GM12878 (cell line): ENCODE results near the gene PLSCR1. TPM values are rescaled to one million over a fixed set of nuclear protein-coding genes. Genes with fewer than 3 reads are reported as not detected.

ENCODE experiments used
- ATAC-seq: fragments of 200-7000 bp; cut with Tn5 transposase; 3 replicates; pipeline ENCODE4 v1.9.1; 2020; ENCODE audit warnings: mild to moderate bottlenecking, moderate library complexity
- BruUV-seq: library from RNA; stranded (reverse); fragments of 400-500 nt; replicated peaks from 2 replicates; lab custom pipeline; 2021; lab: Mats Ljungman, UMichigan
- CTCF ChIA-PET: fragments of 300-600 bp; sonication (Branson Sonifier 250); formaldehyde crosslinking; extraction: SDS; loops from one replicate; lab custom pipeline; 2021; ENCODE audit warnings: inconsistent platforms; lab: Yijun Ruan, JAX
- POLR2A ChIA-PET: fragments of 350-600 bp; formaldehyde crosslinking; extraction: SDS; loops from one replicate; lab custom pipeline; 2021; ENCODE audit warnings: inconsistent platforms; lab: Charles Lee
- RAD21 ChIA-PET: fragments of 300-600 bp; sonication (Branson Sonifier 250); formaldehyde crosslinking; loops from one replicate; lab custom pipeline; 2023; ENCODE audit warnings: antibody characterized with exemption; ENCODE audit not compliant: unreplicated experiment; lab: Charles Lee
- SMC1A ChIA-PET: fragments of 300-600 bp; sonication (Branson Sonifier 250); formaldehyde crosslinking; loops from one replicate; lab custom pipeline; 2023; ENCODE audit not compliant: unreplicated experiment, uncharacterized antibody; lab: Charles Lee
- DNase-seq: peaks from one replicate; pipeline ENCODE4 v3.0.0-alpha.2; 2011; ENCODE audit warnings: low read depth, low spot score
- FAIRE-seq: peaks from 3 replicates; lab custom pipeline; 2011; peaks lifted over from hg19 to GRCh38; lab: Jason Lieb, UNC
- H2AFZ ChIP-seq: 2 replicates; pipeline ENCODE4 v1.6.0; 2011; ENCODE audit warnings: low read depth, low read length, control low read depth; ENCODE audit not compliant: control insufficient read depth
- H3K27ac ChIP-seq: 2 replicates; pipeline ENCODE4 v1.5.1; 2011; ENCODE audit warnings: control low read depth; ENCODE audit not compliant: control insufficient read depth, insufficient read depth
- H3K27me3 ChIP-seq, 2 experiments: replicated peaks in 1 of 2; 2 replicates each; pipeline versions ENCODE4 v1.6.0 to v1.6.1; 2011; ENCODE audit warnings: low read length in 1 of 2; ENCODE audit not compliant: control insufficient read depth in 2 of 2, insufficient read depth in 2 of 2
- H3K36me3 ChIP-seq, 2 experiments: 2 replicates each; pipeline ENCODE4 v1.5.1; 2011; ENCODE audit warnings: low read length in 1 of 2; ENCODE audit not compliant: control insufficient read depth in 2 of 2, insufficient read depth in 2 of 2
- H3K4me1 ChIP-seq: 2 replicates; pipeline ENCODE4 v1.6.1; 2011; ENCODE audit warnings: mild to moderate bottlenecking, low read length, moderate library complexity, mixed read lengths; ENCODE audit not compliant: control insufficient read depth, insufficient read depth
- H3K4me2 ChIP-seq: 2 replicates; pipeline ENCODE4 v1.6.0; 2011; ENCODE audit warnings: control low read depth; ENCODE audit not compliant: control insufficient read depth, insufficient read depth
- H3K4me3 ChIP-seq: fragments of 200-600 bp; sonication (generic); 2 replicates; pipeline ENCODE4 v1.5.1; 2016
- H3K79me2 ChIP-seq: 2 replicates; pipeline ENCODE4 v1.6.0; 2011; ENCODE audit warnings: low read length; ENCODE audit not compliant: control insufficient read depth, insufficient read depth
- H3K9ac ChIP-seq: 2 replicates; pipeline ENCODE4 v1.8.0; 2011; ENCODE audit warnings: low read length, control low read depth, mixed read lengths; ENCODE audit not compliant: control insufficient read depth, insufficient read depth
- H3K9me3 ChIP-seq: replicated peaks from 3 replicates; pipeline ENCODE4 v1.5.1; 2011; ENCODE audit warnings: mild to moderate bottlenecking, low read length; ENCODE audit not compliant: control insufficient read depth, insufficient read depth
- H4K20me1 ChIP-seq: 2 replicates; pipeline ENCODE4 v1.6.0; 2011; ENCODE audit not compliant: control insufficient read depth, insufficient read depth
- CTCF ChIP-seq, 3 experiments: IDR thresholded peaks in 2 of 3; conservative IDR thresholded peaks in 1 of 3; 2 replicates each; pipeline ENCODE4 v1.5.1; 2011; ENCODE audit warnings: low read depth in 3 of 3, low read length in 3 of 3, mild to moderate bottlenecking in 3 of 3, control low read depth in 2 of 3, moderate library complexity in 2 of 3, inconsistent platforms in 1 of 3, mixed read lengths in 1 of 3; ENCODE audit not compliant: control insufficient read depth in 2 of 3, insufficient read depth in 1 of 3; ENCODE audit errors: extremely low read depth in 1 of 3
- E4F1 ChIP-seq: fragments of 450-650 bp; IDR thresholded peaks from 2 replicates; pipeline ENCODE4 v1.6.1; 2018; ENCODE audit warnings: borderline replicate concordance, mild to moderate bottlenecking; ENCODE audit not compliant: partially characterized antibody
- ETV6 ChIP-seq, 2 experiments: fragments of 450-650 bp in 1 of 2; IDR thresholded peaks in 1 of 2; conservative IDR thresholded peaks in 1 of 2; 2 replicates each; pipeline ENCODE4 v1.6.1; 2014; ENCODE audit warnings: antibody characterized with exemption in 1 of 2, borderline replicate concordance in 1 of 2, low read depth in 1 of 2, mild to moderate bottlenecking in 1 of 2, moderate library complexity in 1 of 2
- EZH2 ChIP-seq: IDR thresholded peaks from 2 replicates; pipeline ENCODE4 v1.6.1; 2012; ENCODE audit warnings: low read depth, mild to moderate bottlenecking, control low read depth, inconsistent platforms, low read length, borderline replicate concordance; ENCODE audit not compliant: control insufficient read depth
- IKZF2 ChIP-seq, 2 experiments: fragments of 450-650 bp; IDR thresholded peaks; 2 replicates each; pipeline ENCODE4 v1.6.1; 2017; ENCODE audit warnings: mild to moderate bottlenecking in 2 of 2, moderate library complexity in 2 of 2
- NRF1 ChIP-seq: conservative IDR thresholded peaks from 2 replicates; pipeline ENCODE4 v1.6.1; 2011; ENCODE audit warnings: mild to moderate bottlenecking, low read depth, low read length, improper control_type of control experiment
- RAD21 ChIP-seq: IDR thresholded peaks from 2 replicates; pipeline ENCODE4 v1.6.1; 2011; ENCODE audit warnings: mild to moderate bottlenecking, low read depth, low read length, moderate library complexity; ENCODE audit not compliant: insufficient read depth
- RBBP5 ChIP-seq: fragments of 200-600 bp; sonication (generic); conservative IDR thresholded peaks from 2 replicates; pipeline ENCODE4 v1.6.1; 2016
- RCOR1 ChIP-seq: conservative IDR thresholded peaks from 2 replicates; pipeline ENCODE4 v1.6.1; 2012; ENCODE audit warnings: low read depth, low read length, improper control_type of control experiment
- SUZ12 ChIP-seq: fragments of 200-600 bp; sonication (generic); IDR thresholded peaks from one replicate; pipeline ENCODE4 v1.6.1; 2018; ENCODE audit warnings: antibody characterized with exemption, mild to moderate bottlenecking; ENCODE audit not compliant: unreplicated experiment
- USF1 ChIP-seq: IDR thresholded peaks from 2 replicates; pipeline ENCODE4 v1.6.1; 2011; ENCODE audit warnings: borderline replicate concordance, low read depth, mild to moderate bottlenecking, moderate library complexity, mixed read lengths, low read length; ENCODE audit not compliant: insufficient read depth; ENCODE audit errors: extremely low read length
- WRNIP1 ChIP-seq: IDR thresholded peaks from 2 replicates; pipeline ENCODE4 v1.6.1; 2011; ENCODE audit warnings: low read depth, low read length, improper control_type of control experiment, borderline replicate concordance
- YBX1 ChIP-seq: fragments of 450-650 bp; IDR thresholded peaks from 2 replicates; pipeline ENCODE4 v1.6.1; 2016; ENCODE audit warnings: antibody characterized with exemption
- ZBTB11 ChIP-seq: fragments of 450-650 bp; formaldehyde crosslinking; IDR thresholded peaks from 2 replicates; pipeline ENCODE4 v1.5.0; 2022; ENCODE audit warnings: mild to moderate bottlenecking, missing genetic modification characterization
- WGBS: methylation state at CpG from one replicate; pipeline ENCODE4 v1.1.6; 2016; ENCODE audit warnings: low lambda C conversion rate; ENCODE audit not compliant: insufficient replicate concordance, insufficient coverage; ENCODE audit errors: missing lambda C conversion rate; 5-methylcytosine and 5-hydroxymethylcytosine counted together
- in situ Hi-C: fragments of 300-500 bp; cut with MboI; formaldehyde crosslinking; loops from 9 replicates; pipeline ENCODE4 v1.14.3; 2018; ENCODE audit warnings: mixed read lengths
- intact Hi-C: fragments of 100-400 bp; cut with micrococcal nuclease; formaldehyde crosslinking; loops from one replicate; pipeline ENCODE4 v1.14.2; 2022; ENCODE audit not compliant: unreplicated experiment
- polyA plus RNA-seq, 11 experiments: library from polyadenylated mRNA; depleted of rRNA in 4 of 11; unstranded in 6 of 11; stranded (reverse) in 5 of 11; fragments of >200 nt; fragmentation: Nextera tagmentation in 4 of 11; fragmentation: Illumina TruSeq in 1 of 11; extraction: Ambion mirVana in 4 of 11; extraction: Trizol in 1 of 11; gene quantifications; 1 replicate in 1 of 11; 2 replicates in 10 of 11; pipeline versions ENCODE4 v1.2.1 to v1.2.3, GENCODE V29; 2011 to 2016; ENCODE audit warnings: inconsistent platforms in 2 of 11, missing spikeins in 2 of 11, low read depth in 1 of 11
- total RNA-seq, 4 experiments: library from RNA; depleted of rRNA in 3 of 4; stranded (reverse); fragments of >200 nt in 3 of 4; fragmentation: Illumina TruSeq in 1 of 4; extraction: Trizol in 1 of 4; gene quantifications; 2 replicates each; pipeline versions ENCODE4 v1.2.1 to v1.2.3, GENCODE V29; 2013 to 2021

The PLSCR1 gene
- total and polyA plus RNA-seq, 10 of the 15 experiments (the other 5 are each of a cell fraction or from before 2014, with no cell fraction given): 35.4 to 77.8 (median 41.1) TPM

GRCh38 chr3:146532406-146532805 lies 12.0 kb downstream of the PLSCR1 start:
- FAIRE-seq: no peak
- Histone ChIP-seq H3K27me3 (no peaks in the 10 kb centered on the region), H3K27ac (no peak overlapping the region), H3K36me3 (peaks cover 0 to 7% of the 10 kb centered on the region in 2 experiments; a peak in 2 of 4 replicates), H3K4me1 (no peaks in the 10 kb centered on the region), H2AFZ (no peak overlapping the region), H3K9ac (no peak overlapping the region), H3K4me2 (no peak overlapping the region), H3K4me3 (no peak overlapping the region), H3K79me2 (peaks cover 5% of the 10 kb centered on the region), H3K9me3 (no peaks in the 10 kb centered on the region), H4K20me1 (no peaks in the 10 kb centered on the region)
- ChIA-PET CTCF (interaction anchor here (0.7 to 1.5 kb wide), 4 partner anchors 9 to 49 kb away, joined by 3 to 5 read pairs (median 4); partner anchors contain the start of gene PLSCR1), SMC1A (interaction anchor here (1.0 to 2.9 kb wide), 4 partner anchors 9 to 14 kb away, joined by 3 to 11 read pairs (median 4); partner anchors contain the start of gene PLSCR1), RAD21 (interaction anchor here (1.7 kb wide), 1 partner anchor 12 kb away, joined by 3 read pairs; no protein-coding TSS in a partner anchor), POLR2A (interaction anchor here (1.3 kb wide), 1 partner anchor 12 kb away, joined by 3 read pairs; the partner anchor contains the start of gene PLSCR1)
- WGBS: 100% methylated on average over 2 of the region's 2 CpGs
- in situ Hi-C loops (no loop called here), intact Hi-C loops (no loop called here)
- no peak for DNase-seq
- ATAC-seq: no peak
- BruUV-seq: no TSS peak
- TF ChIP-seq ETV6 (conservative IDR thresholded peaks at IDR 0.05 in 1 of 2, IDR thresholded peaks at IDR 0.05 in 1 of 2; ENCODE audit: borderline replicate concordance in 1 of 2, low read depth in 1 of 2): no peak
- TF ChIP-seq SUZ12: no peak
- TF ChIP-seq EZH2: no peak
- no peak for TF ChIP-seq YBX1
- TF ChIP-seq IKZF2 (IDR thresholded peaks at IDR 0.05): no peak
- TF ChIP-seq NRF1: no peak
- TF ChIP-seq WRNIP1: no peak
- no peak for TF ChIP-seq RAD21
- TF ChIP-seq RCOR1: no peak
- no peak for TF ChIP-seq ZBTB11 (CRISPR knock-in tag)
- TF ChIP-seq E4F1: no peak
- TF ChIP-seq RBBP5: no peak
- TF ChIP-seq CTCF (IDR thresholded peaks at IDR 0.05 in 2 of 3, conservative IDR thresholded peaks at IDR 0.05 in 1 of 3; ENCODE audit: control insufficient read depth in 2 of 3, extremely low read depth in 1 of 3, insufficient read depth in 1 of 3, low read depth in 3 of 3, low read length in 3 of 3): no peak
- no peak for TF ChIP-seq USF1
